T-helper 22 cell (primary cell): ENCODE results near the gene MIPOL1.

ENCODE experiments used
- DNase-seq: peaks from one replicate; pipeline ENCODE4 v3.0.0-alpha.2; 2020; ENCODE audit warnings: low read depth

The MIPOL1 gene

GRCh38 chr14:37587131-37587803, 389.5 kb downstream of the MIPOL1 start:
- DNase-seq: no peak

GRCh38 chr14:37587881-37588666, 390.3 kb downstream of the MIPOL1 start:
- no peak for DNase-seq

GRCh38 chr14:37588667-37588955, 390.9 kb downstream of the MIPOL1 start:
- no peak for DNase-seq

GRCh38 chr14:37588956-37589714, 391.4 kb downstream of the MIPOL1 start:
- DNase-seq: no peak

- DNase-seq: no peak
Observed at GRCh38 chr14:37589715-37590427, 392.1 kb downstream of the MIPOL1 start.

- DNase-seq: no peak
Observed at GRCh38 chr14:37590428-37591139, 392.8 kb downstream of the MIPOL1 start.

- DNase-seq: no peak
Observed at GRCh38 chr14:37591311-37591940, 393.7 kb downstream of the MIPOL1 start.

- DNase-seq: no peak
Observed at GRCh38 chr14:37591941-37592481, 394.3 kb downstream of the MIPOL1 start.

GRCh38 chr14:37592482-37593408, 395.0 kb downstream of the MIPOL1 start:
- no peak for DNase-seq

GRCh38 chr14:37593511-37594237, 395.9 kb downstream of the MIPOL1 start:
- DNase-seq: no peak

GRCh38 chr14:37594238-37594970, 396.7 kb downstream of the MIPOL1 start:
- no peak for DNase-seq

GRCh38 chr14:37594971-37595808, 397.5 kb downstream of the MIPOL1 start, which contains the start of the genes FOXA1 and TTC6:
FOXA1 (minus strand) TSS chr14:37595249; CDS start chr14:37594972, 277 bp downstream.
TTC6 (plus strand) TSS chr14:37595629; CDS start chr14:37622065, 26,436 bp downstream.
- DNase-seq: no peak

GRCh38 chr14:37595809-37596621, 398.3 kb downstream of the MIPOL1 start:
- peak; percentile 29 for DNase-seq

- no peak for DNase-seq
Observed at GRCh38 chr14:37596790-37597472, 399.2 kb downstream of the MIPOL1 start.

- DNase-seq: no peak
Observed at GRCh38 chr14:37597538-37597913, 399.8 kb downstream of the MIPOL1 start.
